HepG2 (cell line): ENCODE results near the gene RRAS. TPM values are rescaled to one million over a fixed set of nuclear protein-coding genes. Genes with fewer than 3 reads are reported as not detected.

Experiments
- ARID5B ChIP-seq: IDR thresholded peaks from 2 replicates; pipeline ENCODE4 v1.4.0; 2020; ENCODE audit warnings: mild to moderate bottlenecking, missing genetic modification reagents
- EHMT2 ChIP-seq: fragments of 200-600 bp; sonication (generic); IDR thresholded peaks from 2 replicates; pipeline ENCODE4 v1.7.0; 2017; ENCODE audit warnings: antibody characterized with exemption, low read depth, low read length, borderline replicate concordance
- EP300 ChIP-seq, 3 experiments: sonication (generic) in 1 of 3; formaldehyde crosslinking in 1 of 3; IDR thresholded peaks; 2 replicates each; pipeline versions ENCODE4 v1.5.1 to v1.6.1; 2011 to 2020; ENCODE audit warnings: low read depth in 2 of 3, low read length in 2 of 3, borderline replicate concordance in 1 of 3, improper control_type of control experiment in 1 of 3, mild to moderate bottlenecking in 1 of 3, missing genetic modification reagents in 1 of 3, moderate library complexity in 1 of 3
- FIP1L1 ChIP-seq: fragments of 200-400 bp; formaldehyde crosslinking; IDR thresholded peaks from 2 replicates; pipeline ENCODE4 v1.6.1; 2018; ENCODE audit warnings: low read depth, mild to moderate bottlenecking, low read length, moderate library complexity, borderline replicate concordance; ENCODE audit not compliant: insufficient read depth
- GABPB1 ChIP-seq: IDR thresholded peaks from 2 replicates; pipeline ENCODE4 v1.6.1; 2016; ENCODE audit warnings: mild to moderate bottlenecking, missing genetic modification reagents, moderate library complexity, missing compliant biosample characterization
- KAT2B ChIP-seq: fragments of 150-350 bp; IDR thresholded peaks from 2 replicates; pipeline ENCODE4 v1.6.1; 2014; ENCODE audit warnings: low read depth, low read length, borderline replicate concordance
- KLF11 ChIP-seq: IDR thresholded peaks from 2 replicates; pipeline ENCODE4 v1.6.1; 2016; ENCODE audit warnings: missing compliant biosample characterization
- KMT2B ChIP-seq: IDR thresholded peaks from 2 replicates; pipeline ENCODE4 v1.6.1; 2016; ENCODE audit warnings: missing genetic modification reagents, missing compliant biosample characterization
- NKX3-1 ChIP-seq: sonication (generic); formaldehyde crosslinking; IDR thresholded peaks from 2 replicates; pipeline ENCODE4 v1.5.0; 2020; ENCODE audit warnings: missing genetic modification reagents
- SNAI1 ChIP-seq: sonication (generic); formaldehyde crosslinking; IDR thresholded peaks from 2 replicates; pipeline ENCODE4 v1.5.0; 2020; ENCODE audit warnings: mild to moderate bottlenecking, missing genetic modification reagents, borderline replicate concordance
- TGIF2 ChIP-seq: IDR thresholded peaks from 2 replicates; pipeline ENCODE4 v1.6.1; 2016; ENCODE audit warnings: control low read depth, missing compliant biosample characterization
- THAP8 ChIP-seq: sonication (generic); formaldehyde crosslinking; IDR thresholded peaks from 2 replicates; pipeline ENCODE4 v1.5.1; 2020; ENCODE audit warnings: missing genetic modification reagents, mild to moderate bottlenecking, borderline replicate concordance
- UBTF ChIP-seq: sonication (generic); formaldehyde crosslinking; IDR thresholded peaks from 2 replicates; pipeline ENCODE4 v1.4.0; 2020; ENCODE audit warnings: mild to moderate bottlenecking, missing genetic modification reagents
- XBP1 ChIP-seq: sonication (generic); formaldehyde crosslinking; IDR thresholded peaks from 2 replicates; pipeline ENCODE4 v1.5.0; 2020; ENCODE audit warnings: missing genetic modification reagents
- ZFY ChIP-seq: sonication (generic); formaldehyde crosslinking; IDR thresholded peaks from 2 replicates; pipeline ENCODE4 v1.4.0; 2020; ENCODE audit warnings: missing genetic modification reagents
- ZNF17 ChIP-seq: sonication (generic); formaldehyde crosslinking; IDR thresholded peaks from 2 replicates; pipeline ENCODE4 v1.5.0; 2020; ENCODE audit warnings: mild to moderate bottlenecking, missing genetic modification reagents
- ZNF317 ChIP-seq: sonication (generic); formaldehyde crosslinking; IDR thresholded peaks from 2 replicates; pipeline ENCODE4 v1.5.0; 2020; ENCODE audit warnings: mild to moderate bottlenecking, missing genetic modification reagents
- ZNF446 ChIP-seq: sonication (generic); formaldehyde crosslinking; IDR thresholded peaks from 2 replicates; pipeline ENCODE4 v1.5.0; 2020; ENCODE audit warnings: mild to moderate bottlenecking, missing genetic modification reagents
- ZNF761 ChIP-seq: sonication (generic); formaldehyde crosslinking; conservative IDR thresholded peaks from 2 replicates; pipeline ENCODE4 v1.4.0; 2020; ENCODE audit warnings: mild to moderate bottlenecking, missing genetic modification reagents
- ZNF766 ChIP-seq: sonication (generic); formaldehyde crosslinking; IDR thresholded peaks from 2 replicates; pipeline ENCODE4 v1.5.0; 2020; ENCODE audit warnings: missing genetic modification reagents, borderline replicate concordance
- ZNF83 ChIP-seq: sonication (generic); formaldehyde crosslinking; IDR thresholded peaks from 2 replicates; pipeline ENCODE4 v1.4.0; 2020; ENCODE audit warnings: missing genetic modification reagents, mild to moderate bottlenecking, borderline replicate concordance
- ZSCAN31 ChIP-seq: sonication (generic); formaldehyde crosslinking; IDR thresholded peaks from 2 replicates; pipeline ENCODE4 v1.5.0; 2020; ENCODE audit warnings: low read depth, mild to moderate bottlenecking, missing genetic modification reagents
- polyA plus RNA-seq, 8 experiments: library from polyadenylated mRNA; depleted of rRNA in 3 of 8; stranded (reverse) in 7 of 8; unstranded in 1 of 8; fragments of >200 nt; fragmentation: Illumina TruSeq in 4 of 8; extraction: Trizol in 4 of 8; gene quantifications; 2 replicates each; pipeline versions ENCODE4 v1.2.1 to v1.2.3, GENCODE V29; 2011 to 2016; ENCODE audit warnings: low read depth in 4 of 8, missing spikeins in 1 of 8, mixed read lengths in 1 of 8; ENCODE audit not compliant: insufficient read depth in 1 of 8
- total RNA-seq, 5 experiments: library from RNA; depleted of rRNA; stranded (reverse); fragments of >200 nt; fragmentation: Illumina TruSeq; extraction: Trizol; gene quantifications; 2 replicates each; pipeline ENCODE4 v1.2.3, GENCODE V29; 2016; ENCODE audit warnings: low read depth in 1 of 5

Gene RRAS
- total and polyA plus RNA-seq, 2 of the 13 experiments (the other 11 are each of a cell fraction or from before 2014, with no cell fraction given): 1.5 to 12.0 TPM

GRCh38 chr19:49640113-49640898 is at the start of gene RRAS (continued):
- no peak for TF ChIP-seq ZNF761
- TF ChIP-seq SNAI1 (CRISPR knock-in tag): no peak
- TF ChIP-seq GABPB1 (CRISPR knock-in tag): peak; percentile 91
- TF ChIP-seq ZNF83 (CRISPR knock-in tag): no peak
- 0 out of 2 replicates have a peak, but pooled peaks have one; percentile 55 for TF ChIP-seq ZSCAN31 (CRISPR knock-in tag)
- peak; percentile 37 to 60; a peak in 3 of 4 replicates for TF ChIP-seq EP300 (IDR thresholded peaks at IDR 0.05; ENCODE audit: low read depth in 2 of 2, low read length in 2 of 2)
- TF ChIP-seq EP300 (CRISPR knock-in tag; IDR thresholded peaks at IDR 0.05; ENCODE audit: borderline replicate concordance): peak; percentile 58
- TF ChIP-seq ZFY (CRISPR knock-in tag): peak; percentile 21; the same call in 1 of the 2 replicates
- TF ChIP-seq EHMT2: no peak
- TF ChIP-seq NKX3-1 (CRISPR knock-in tag): no peak
- TF ChIP-seq TGIF2 (CRISPR knock-in tag): no peak
- no peak for TF ChIP-seq ZNF446 (CRISPR knock-in tag)
- 0 out of 2 replicates have a peak, but pooled peaks have one; percentile 24 for TF ChIP-seq FIP1L1
- no peak for TF ChIP-seq KAT2B
- no peak for TF ChIP-seq KLF11 (CRISPR knock-in tag)
- TF ChIP-seq ARID5B (CRISPR knock-in tag): peak; percentile 64; the same call in 1 of the 2 replicates
- no peak for TF ChIP-seq ZNF17 (CRISPR knock-in tag)
- no peak for TF ChIP-seq KMT2B (CRISPR knock-in tag)
- TF ChIP-seq THAP8 (CRISPR knock-in tag): no peak
- peak; percentile 61 for TF ChIP-seq UBTF (CRISPR knock-in tag)
- no peak for TF ChIP-seq XBP1 (CRISPR knock-in tag)
- TF ChIP-seq ZNF766 (CRISPR knock-in tag): no peak
- TF ChIP-seq ZNF317 (CRISPR knock-in tag): peak; percentile 76
